C4-2B (cell line): ENCODE data around the gene ELANE.

Experiments
- CTCF ChIP-seq: fragments of 450-650 bp; conservative IDR thresholded peaks from 2 replicates; pipeline ENCODE4 v1.5.1; 2017; ENCODE audit warnings: mild to moderate bottlenecking
- ZFX ChIP-seq: fragments of 450-650 bp; IDR thresholded peaks from 2 replicates; pipeline ENCODE4 v1.6.1; 2017

- TF ChIP-seq CTCF = no peak
- no peak for TF ChIP-seq ZFX
Observed at GRCh38 chr19:876089-876488, 24.0 kb downstream of the ELANE start.
